Measurements from ENCODE around the gene COL4A2. TPM values are rescaled to one million over a fixed set of nuclear protein-coding genes. Genes with fewer than 3 reads are reported as not detected.

The COL4A2 gene
- total RNA-seq, result under 1 TPM in 1 of 2 experiments, not detected in 1; 0.19 TPM

GRCh38 chr13:110306960-110307766 lies at the start of gene COL4A2, which contains the start of gene COL4A1:
Gene COL4A2, plus strand, starts transcription at chr13:110307284. Its CDS starts 620 bp downstream, at chr13:110307904.
Gene COL4A1, minus strand, starts transcription at chr13:110307157. Its CDS starts 130 bp downstream, at chr13:110307027.

GRCh38 chr13:110561344-110562035 lies 254.4 kb downstream of the COL4A2 start, which contains the start of gene RAB20:
Gene RAB20, minus strand, starts transcription at chr13:110561722. Its CDS starts 203 bp downstream, at chr13:110561519.

Small RNA genes lying within 50 kb of the gene (microRNA-seq; reads per million reads assigned to microRNA genes)
- not detected for gene MIR8073 (ENCODE audit: borderline microRNAs expressed, borderline replicate concordance)

Other genes with a start within 250 kb of the COL4A2 start
- gene COL4A1, start 127 bp upstream of the COL4A2 start, total RNA-seq, result under 1 TPM in 1 of 2 experiments, not detected in 1; 0.41 TPM

Data from activated naive CD4-positive, alpha-beta T cell treated with anti-CD3 and anti-CD28 coated beads, Interleukin-2, amount 10 ng/mL, durations not matched to agents 5 hours and 36 hours (primary cell).